AML-193 (cell line): ENCODE measurements around the gene TOR1A.
A peak's percentile ranks its signal among the peaks of the same experiment; 100 is the strongest.
"Not testable (repeated sequence)": the region's sequence is repeated elsewhere in the genome, so short reads cannot be mapped to it uniquely, and the experiment has no call there.

Experiments
- DNase-seq, 2 experiments: peaks; one replicate each; lab custom pipeline; 2025; lab: John Stamatoyannopoulos, UW

TOR1A gene

DNA sequence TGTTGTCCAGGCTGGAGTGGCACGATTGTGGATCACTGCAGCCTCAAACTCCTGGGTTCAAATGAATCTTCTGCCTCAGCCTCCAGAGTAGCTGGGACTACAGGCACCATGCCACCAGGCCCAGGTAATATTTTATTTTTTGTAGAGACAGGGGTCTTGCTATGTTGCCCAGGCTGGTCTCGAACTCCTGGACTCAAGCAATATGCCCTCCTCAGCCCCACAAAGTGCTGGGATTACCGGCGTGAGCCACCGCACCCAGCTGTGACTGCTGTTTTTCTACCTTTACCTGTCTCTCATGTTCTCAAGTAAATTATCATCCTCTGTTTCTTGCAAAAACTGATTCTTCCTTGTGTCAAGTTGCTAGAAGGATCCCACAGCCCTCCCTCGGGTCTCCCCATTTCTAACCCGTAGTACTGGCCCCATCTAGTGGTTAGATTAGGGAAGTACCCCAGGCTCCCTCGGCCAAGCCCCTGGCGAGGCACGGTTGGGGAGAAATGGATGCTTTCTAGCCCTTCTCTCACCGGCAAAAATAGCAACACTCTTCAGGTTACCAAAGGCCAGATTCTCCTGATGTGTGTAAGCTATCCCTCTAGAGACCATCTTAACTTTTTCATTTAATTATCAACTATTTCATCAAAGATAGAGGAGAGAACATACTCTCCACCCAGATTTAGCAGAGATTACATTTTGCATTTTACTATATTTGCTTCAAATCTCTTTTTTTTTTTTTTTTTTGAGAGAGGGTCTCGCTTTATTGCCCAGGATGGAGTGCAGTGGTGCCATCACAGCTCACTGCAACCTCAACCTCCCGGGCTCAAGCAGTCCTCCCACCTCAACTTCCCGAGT, 40.2 kb downstream of the TOR1A start:
- peak; percentile 58 to 72 for DNase-seq

DNA sequence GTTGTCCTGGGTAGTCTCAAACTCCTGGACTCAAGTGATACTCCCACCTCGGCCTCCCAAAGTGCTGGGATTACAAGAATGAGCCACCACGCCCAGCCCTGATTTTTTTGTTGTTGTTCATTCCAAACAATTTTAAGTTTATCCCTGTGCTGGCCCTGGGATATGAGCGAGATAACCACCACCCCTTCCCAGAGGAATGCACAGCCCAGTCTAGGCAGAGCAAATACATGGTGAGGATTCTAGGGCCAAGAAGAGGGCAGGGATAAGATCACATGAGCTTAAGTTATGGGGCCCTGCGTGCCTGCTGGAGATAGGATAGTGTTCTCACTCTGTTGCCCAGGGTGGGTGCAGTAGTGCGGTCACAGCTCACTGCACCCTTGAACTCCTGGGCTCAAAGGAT, 42.0 kb downstream of the TOR1A start:
- DNase-seq, result no peak

DNA sequence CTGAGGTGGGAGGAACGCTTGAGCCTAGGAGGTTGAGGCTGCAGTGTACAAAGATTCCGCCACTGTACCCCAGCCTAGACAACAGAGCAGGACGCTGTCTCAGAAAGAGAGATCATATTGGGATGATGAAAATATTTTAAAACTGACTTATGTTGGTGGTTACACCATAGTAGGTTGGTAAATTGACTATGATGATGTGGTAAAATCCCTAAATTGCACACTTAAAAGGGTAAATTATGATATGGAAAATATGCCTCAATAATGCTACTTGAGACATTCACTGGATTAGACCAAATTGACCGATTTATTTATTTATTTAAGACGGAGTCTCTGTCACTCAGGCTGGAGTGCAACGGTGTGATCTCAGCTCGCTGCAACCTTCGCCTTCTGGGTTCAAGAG, 42.8 kb downstream of the TOR1A start:
- no peak for DNase-seq

DNA sequence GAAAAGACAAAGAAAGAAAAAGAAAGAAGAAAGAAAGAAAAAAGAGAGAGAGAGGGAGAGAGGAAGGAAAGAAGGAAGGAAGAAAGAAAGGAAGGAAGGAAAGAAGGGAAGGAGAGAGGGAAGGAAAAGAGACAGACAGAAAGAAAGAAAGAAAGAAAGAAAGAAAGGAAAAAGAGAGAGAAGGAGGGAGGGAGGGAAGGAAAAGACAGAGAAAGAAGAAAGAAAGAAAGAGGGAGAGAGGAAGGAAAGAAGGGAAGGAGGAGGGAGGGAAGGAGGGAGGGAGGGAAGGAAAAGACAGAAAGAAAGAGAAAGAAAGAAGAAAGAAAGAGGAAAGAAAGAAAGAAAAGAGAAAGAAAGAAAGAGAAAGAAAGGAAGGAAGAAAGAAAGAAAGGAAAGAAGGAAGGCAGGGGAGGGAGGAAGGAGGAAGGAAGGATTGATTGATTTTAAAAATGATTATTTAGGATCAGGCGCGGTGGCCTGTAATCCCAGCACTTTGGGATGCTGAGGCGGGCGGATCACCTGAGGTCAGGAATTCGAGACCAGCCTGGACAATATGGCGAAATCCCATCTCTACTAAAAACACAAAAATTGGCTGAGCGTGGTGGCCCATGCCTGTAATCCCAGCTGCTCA, 44.3 kb downstream of the TOR1A start:
- no peak for DNase-seq

DNA sequence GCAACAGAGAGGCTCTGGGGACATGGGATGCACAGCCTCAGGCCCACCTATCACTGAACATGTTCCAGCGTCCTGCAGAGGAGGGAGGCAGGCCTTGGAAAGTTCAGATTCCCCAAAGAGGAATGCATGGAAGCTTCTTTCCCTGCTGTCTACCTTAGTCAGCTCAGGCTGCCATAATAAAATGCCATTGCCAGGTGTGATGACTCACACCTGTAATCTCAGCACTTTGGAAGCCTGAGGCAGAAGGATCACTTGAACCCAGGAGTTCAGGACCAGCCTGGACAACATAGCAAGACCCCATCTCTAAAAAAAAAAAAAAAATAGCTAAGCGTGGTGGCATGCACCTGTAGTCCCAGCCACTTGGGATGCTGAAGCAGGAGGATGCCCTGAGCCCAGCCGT, 45.5 kb downstream of the TOR1A start:
- no peak for DNase-seq

DNA sequence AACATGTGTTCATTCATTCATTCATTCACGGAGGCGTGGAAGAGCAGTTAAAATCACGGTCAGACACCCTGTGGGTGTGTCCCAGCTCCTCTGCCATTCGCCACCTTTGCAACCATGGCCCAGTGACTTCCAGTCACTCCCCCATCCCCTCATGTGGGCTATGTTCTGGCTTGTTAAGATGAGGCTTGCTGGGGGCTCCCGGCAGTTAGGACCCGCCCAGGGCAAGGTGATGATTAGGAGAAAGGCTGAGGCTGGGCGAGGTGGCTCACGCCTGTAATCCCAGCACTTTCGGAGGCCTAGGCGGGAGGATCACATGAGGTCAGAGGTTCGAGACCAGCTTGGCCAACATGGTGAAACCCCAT, 46.2 kb downstream of the TOR1A start:
- no peak for DNase-seq

DNA sequence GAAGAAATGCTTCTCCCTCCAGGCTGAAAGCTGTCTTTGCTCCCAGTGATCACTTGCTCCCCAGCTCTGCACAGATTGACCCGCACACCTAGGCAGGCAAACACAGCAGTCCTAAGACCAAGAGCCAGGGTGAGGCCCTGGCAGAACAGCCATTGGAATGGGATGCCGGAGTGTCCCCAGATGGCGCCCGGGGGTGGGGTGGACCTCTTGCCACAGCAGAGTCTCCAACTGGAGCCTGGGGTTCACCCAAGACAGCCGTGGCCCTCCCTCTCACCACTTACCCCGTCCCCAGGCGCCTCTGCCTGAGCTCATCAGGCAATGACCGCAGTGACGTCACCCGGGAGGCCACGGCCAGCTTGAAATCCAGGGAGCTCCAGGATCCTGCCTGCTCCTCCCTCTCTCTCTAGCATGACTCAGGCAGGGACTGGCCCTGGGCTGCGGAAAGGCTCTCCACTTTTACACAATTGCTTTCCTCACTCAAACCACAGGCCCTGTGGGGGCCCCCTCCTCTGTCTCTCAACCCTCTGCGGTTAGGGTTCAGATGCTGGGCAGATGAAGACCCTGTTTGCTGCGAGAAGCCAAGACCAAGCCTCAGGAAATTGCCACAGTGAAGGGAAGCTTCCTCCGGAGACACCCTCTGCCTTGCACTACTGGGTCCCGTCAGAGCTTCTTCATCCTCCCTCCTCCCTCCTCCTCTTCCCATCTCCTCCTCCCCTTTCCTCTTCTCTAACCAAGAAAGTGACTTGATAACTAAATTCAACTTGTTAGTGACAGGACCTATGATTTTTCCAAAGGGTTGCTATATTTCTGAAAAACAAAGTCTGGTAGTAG, 46.8 kb downstream of the TOR1A start:
- peak; percentile 98 to 99 for DNase-seq

DNA sequence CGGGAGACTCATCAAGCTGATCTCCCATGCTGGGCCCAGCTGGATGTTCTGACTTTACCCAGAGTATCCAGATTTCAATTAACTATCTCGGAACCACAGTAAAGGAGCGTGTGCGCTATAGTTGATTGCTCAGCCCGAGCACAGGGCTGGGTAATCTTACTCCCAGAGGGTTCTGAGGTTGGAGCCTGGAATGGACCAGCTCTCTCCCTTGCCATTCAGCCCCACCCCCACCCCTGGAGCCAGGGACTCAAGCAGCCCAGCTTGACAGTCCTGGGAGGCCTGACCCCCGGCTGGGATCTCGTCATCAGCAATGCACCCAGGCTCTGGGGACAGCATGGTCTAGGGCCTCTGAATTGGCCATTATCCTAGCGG, 47.4 kb downstream of the TOR1A start:
- no peak for DNase-seq

DNA sequence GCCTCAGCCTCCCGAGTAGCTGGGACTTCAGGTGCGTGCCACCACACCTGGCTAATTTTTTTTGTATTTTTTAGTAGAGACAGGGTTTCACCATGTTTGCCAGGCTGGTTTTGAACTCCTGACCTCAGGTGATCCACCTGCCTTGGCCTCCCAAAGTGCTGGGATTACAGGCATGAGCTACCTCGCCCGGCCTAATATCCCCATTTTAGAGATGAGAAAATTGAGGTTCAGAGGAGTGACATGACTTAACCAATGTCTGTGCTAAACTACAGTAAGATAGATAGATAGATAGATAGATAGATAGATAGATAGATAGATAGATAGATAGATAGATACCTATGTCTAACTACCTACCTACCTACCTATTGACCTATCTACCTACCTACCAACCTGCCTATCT, 47.8 kb downstream of the TOR1A start:
- DNase-seq, result not testable (repeated sequence)

DNA sequence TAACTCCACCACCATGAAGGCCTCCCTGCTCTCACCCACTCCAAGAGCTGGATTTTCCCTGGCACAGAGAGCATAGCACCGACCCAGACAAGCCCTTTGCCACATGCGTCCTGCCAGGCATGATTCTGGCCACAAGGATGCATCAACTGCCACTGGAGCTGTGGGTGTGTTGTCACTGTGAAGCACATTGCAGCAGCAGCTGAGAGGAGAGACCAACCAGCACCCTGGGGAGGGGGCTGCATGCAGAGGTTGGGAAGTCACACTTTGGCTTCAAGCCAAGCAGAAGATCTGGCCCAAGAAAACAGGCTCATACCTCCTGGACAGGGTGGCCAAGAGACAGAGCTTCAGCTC, 48.5 kb downstream of the TOR1A start:
- DNase-seq, result no peak

DNA sequence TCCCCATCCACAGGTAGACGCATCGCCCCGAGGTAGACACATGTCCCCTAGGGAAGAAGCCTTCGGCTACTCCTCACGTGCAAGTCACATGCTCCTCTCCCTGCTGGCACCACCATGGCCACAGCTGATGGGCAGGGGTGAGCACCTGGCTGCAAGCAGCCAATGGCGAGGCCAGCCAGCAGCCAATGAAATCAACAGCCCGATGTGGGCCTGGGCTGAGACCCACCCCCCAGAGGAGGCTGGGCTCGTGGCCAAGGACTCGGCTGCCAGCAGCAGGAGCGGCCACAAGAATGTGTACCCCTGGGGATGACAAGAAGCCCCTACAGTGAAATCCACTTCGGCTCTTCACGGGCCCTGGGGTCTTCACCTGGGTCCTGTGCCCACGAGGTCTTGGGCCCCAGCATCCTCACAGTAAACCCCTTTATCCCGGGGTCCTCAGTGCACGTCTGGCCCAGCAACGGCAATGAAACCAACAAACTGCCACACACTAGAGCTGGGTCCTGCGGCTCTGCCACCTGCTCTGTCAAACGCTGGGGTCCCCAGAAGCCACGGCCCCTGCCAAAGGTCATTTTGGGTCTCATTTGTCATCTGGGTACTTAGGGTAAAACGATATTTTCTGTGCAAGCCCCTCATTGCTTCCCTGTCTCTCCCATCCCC, 49.0 kb downstream of the TOR1A start:
- no peak for DNase-seq

DNA sequence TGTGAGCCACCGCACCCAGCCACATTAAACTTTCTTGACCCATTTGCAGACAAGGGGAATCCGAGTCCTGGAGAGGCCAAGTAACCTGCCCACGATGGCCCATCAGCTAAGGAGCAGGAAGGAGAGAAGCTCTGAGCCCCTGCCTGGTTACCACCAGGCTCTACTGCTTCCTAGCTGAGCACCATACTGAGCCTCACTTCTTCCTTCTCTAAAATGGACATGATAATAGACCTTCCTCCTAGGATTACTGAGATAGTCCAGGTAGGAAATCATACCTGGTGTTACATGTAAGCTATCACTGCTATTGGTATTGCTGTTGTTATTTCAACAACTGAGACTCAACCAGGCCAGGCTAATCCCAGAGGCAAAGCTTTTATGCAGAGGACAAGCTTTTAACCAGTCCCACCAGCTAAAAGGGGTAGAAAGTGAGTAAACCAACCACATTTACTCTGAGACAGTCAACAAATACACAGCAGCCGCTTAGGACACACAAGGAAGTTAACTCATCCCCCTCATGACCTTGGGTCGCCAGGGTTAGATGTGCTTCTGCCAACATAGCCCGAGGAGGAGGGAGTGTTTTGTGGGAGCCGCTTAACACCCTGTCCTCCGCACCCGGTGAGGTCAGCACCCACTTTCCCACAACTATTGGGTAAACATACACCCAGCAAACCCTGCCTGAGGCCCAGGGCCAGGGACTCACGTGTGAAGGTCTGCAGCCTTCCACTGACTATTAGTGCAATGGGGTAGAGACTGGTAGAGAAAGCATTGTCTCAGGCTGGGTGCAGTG, 50.5 kb downstream of the TOR1A start:
- DNase-seq, result peak; percentile 95 to 97

DNA sequence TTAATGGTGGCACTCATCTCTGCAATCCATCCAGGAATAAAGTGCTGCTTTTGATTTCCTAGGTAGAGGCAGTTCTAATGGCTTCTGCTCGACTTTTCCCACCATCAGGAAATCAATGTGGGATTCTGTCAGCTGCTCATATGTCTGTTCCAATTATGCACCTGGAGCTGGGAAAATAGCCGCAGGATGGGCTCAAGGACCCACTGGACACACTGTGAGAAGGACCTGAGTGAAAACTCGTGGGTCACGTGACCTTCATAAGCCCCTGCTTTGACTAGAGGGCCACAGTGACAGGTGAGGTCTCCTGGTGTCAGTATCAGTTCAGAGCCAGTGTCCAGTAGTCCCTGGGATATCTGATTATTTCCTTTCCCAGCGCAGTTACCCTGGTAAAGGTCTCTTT, 53.2 kb downstream of the TOR1A start:
- no peak for DNase-seq

DNA sequence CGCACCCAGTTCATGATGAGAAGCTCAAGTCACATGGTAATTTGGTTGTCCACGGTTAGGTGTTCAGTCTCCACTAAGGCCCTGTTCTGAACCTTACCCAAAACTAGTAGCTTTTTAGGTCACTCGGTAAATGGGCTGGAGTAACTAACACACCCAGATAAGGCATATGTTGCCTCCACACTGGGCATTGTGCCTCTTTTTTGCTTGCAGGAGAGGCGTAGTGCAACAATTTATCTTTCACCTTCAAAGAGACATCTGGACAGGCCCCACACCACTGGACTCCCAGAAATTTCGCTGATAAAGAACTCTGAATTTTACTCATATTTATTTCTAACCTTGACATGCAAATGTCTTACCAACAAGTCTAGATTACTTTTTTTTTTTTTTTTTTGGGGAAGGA, 54.3 kb downstream of the TOR1A start:
- no peak for DNase-seq

DNA sequence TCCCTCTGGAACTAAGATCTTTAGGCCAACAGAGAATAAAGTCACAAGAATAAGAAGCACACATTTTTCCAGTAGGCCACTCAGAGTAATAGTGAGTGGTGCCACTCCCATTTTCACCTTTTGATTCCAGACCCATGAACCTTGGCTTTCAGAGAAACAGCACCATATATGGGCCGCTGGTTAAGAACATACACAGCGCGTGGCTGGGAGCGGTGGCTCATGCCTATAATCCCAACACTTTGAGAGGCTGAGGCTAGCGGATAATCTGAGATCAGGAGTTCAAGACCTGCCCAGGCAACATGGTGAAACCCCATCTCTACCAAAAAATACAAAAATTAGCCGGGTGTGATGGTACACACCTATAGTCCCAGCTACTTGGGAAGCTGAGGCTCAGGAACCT, 55.5 kb downstream of the TOR1A start:
- DNase-seq, result no peak

DNA sequence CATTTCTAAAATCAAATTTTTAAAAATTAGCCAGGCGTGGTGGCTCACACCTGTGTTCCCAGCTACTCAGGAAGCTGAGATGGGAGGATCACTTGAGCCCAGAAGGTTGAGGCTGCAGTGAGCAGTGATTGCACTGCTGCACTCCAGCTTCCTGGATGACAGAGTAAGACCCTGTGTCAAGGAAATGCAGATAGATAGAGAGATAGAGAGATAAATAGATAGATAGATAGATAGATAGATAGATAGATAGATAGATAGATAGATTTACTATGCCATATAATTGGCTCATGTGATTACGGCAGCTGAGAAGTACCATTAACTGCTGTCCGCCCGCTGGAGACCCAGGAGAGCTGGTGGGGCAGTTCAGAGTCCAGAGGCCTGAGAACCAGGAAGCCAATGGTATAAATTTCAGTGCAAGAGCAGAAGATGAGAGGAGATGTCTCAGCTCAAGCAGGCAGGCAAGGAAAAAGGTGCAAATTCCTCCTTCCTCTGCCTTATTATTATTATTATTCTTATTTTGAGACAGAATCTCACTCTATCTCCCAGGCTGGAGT, 58.1 kb downstream of the TOR1A start:
- DNase-seq, result no peak

DNA sequence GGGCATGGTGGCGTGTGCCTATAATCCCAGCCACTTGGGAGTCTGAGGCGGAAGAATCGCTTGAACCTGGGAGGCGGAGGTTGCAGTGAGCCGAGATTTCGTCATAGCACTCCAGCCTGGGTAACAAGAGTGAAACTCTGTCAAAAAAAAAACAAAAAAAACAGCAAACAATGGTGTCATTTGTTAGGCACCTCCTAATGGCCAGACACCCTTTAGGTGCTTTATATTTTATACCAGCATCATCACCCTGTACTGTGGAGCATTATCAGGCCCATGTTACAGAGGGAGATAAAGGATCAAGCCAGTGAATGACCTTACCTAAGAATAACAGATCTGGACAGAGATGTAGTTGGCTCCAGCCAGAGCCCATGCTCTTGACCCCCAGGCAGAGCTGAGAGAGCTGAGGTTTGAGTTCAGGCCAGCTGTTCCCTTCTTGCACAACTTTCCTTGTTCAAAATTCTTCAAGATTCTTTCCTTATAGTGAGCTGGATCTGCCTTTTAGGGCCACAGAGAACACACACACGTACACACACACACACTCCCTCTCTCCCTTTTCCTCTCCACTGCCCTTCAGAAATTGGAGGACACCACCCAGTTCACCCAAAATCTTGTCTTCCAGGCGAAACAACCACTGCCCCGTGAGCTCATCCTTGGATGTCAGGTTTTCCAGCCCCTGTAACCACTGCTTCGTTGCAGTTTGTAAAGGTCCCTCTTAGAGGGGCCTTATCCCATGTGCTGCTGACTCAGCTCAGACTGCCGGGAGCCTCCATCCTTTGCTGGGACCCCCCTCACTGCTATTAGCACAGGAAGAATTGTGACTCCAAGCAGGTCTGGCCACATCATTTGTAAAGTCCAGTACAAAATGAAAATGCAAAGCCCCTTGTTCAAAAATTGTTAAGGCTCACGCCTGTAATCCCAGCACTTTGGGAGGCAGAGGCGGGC, 60.7 kb downstream of the TOR1A start:
- DNase-seq, result no peak
